Adipose tissue (tissue), 3 donors: ENCODE results near the gene DAGLA. TPM values are rescaled to one million over a fixed set of nuclear protein-coding genes. Genes with fewer than 3 reads are reported as not detected.

Source experiments
- H3K27ac ChIP-seq: one replicate; pipeline ENCODE4 v1.5.1; 2013; ENCODE audit warnings: low read depth, low read length
- WGBS, 3 donors: extraction: QIAGEN DNeasy Blood & Tissue Kit; methylation state at CpG; one replicate each; pipeline ENCODE4 v1.1.7; 2013; 5-methylcytosine and 5-hydroxymethylcytosine counted together
- polyA plus RNA-seq, 3 donors: library from polyadenylated mRNA; stranded (reverse); fragments of 200-250 nt; gene quantifications; one replicate each; pipeline ENCODE4 v1.2.3, GENCODE V29; 2013
- donor health status: healthy with polysubstance abuse.
- donor health status: Bipolar disorder and iron deficiency.
- donor health status: healthy.

Gene DAGLA
- polyA plus RNA-seq, 3 donors: 1.1 to 2.6 (median 2.1) TPM

DNA sequence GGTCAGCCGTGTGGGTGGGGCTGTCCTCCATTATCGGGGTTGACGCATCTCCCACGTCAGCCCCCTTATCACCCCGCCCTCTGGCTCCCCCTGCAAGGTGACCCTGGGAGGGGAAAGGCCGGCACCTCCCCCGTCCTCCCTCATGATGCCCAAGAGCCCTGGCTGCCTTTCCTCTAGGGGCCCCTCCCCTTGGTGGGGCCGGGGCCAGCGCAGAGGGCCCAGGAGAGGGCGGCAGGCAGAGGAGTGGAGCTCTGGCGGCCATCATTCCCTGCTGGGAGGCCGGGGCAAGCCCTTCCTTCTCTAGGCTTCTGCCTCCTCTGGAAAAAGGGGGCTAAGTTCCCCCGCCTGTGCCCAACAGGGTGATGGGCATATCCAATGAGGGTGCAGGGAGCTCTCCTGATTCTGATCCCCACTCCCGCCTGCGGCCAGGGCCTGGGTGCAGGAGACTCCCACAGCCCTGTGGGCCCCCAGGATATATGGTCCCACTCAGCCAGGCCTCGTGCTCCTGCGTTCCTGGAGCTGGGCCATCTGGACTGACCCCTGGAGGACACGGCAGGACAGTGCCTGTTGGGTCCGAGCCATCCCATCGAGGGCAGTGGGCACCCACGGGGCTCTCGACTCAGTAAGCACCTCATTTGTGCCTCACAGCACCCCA is 84.5 kb downstream of the DAGLA start:
- 51 to 55% (median 52%) methylated on average over 18 to 22 of the region's 22 CpGs for WGBS, 3 donors
- no peak overlapping the region for H3K27ac ChIP-seq

DNA sequence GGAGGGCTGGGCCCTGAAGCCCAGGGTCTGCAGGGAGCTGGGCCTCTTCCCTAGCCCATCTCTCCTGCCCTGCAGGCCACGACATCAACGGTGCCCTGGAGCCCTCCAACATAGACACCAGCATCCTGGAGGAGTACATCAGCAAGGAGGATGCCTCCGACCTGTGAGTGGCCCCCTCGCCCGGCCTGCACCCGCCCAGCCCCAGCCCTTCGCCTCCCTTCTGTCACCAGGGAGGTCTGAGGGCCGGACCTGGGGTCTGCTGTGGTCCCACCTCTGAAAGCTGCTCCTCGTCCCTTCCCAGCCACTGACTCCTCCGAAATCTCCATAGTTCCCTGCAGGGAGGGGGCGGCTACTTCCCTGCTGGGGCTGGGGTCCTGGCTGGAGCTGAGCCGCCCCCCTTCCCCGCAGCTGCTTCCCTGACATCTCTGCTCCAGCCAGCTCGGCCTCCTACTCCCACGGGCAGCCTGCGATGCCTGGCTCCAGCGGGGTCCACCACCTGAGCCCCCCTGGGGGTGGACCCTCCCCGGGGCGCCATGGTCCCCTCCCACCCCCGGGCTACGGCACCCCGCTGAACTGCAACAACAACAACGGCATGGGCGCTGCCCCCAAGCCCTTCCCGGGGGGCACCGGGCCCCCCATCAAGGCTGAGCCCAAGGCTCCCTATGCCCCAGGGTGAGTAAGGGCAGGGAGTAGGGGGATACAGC is 85.5 kb downstream of the DAGLA start:
- no peak overlapping the region for H3K27ac ChIP-seq
- 78 to 88% (median 82%) methylated on average over 25 to 26 of the region's 26 CpGs for WGBS, 3 donors

DNA sequence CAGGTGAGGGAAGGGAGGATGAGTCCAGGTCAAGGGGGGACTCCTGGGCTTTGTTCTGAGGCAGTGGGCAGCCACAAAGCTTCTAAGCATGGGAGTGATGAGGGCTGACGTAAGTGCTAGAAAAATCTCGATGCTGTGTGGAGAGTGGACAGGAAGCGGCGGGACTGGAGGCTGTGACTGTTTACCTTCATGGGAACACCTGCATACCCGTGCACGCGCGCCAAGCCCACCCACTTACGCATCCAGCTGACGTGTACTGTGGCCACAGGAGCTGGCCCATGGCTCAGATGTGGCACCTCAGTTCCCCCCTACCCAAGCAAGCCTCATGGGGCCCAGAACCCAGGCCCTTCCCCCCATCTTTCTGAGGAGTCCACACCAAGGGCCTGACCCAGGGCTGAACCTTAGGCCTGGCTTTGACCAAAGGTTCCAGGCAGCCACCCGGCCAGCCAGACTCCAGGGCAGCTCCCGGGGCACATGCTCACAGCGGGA is 86.2 kb downstream of the DAGLA start:
- H3K27ac ChIP-seq: no peak overlapping the region
- 69 to 78% (median 70%) methylated on average over 13 of the region's 13 CpGs for WGBS, 3 donors

DNA sequence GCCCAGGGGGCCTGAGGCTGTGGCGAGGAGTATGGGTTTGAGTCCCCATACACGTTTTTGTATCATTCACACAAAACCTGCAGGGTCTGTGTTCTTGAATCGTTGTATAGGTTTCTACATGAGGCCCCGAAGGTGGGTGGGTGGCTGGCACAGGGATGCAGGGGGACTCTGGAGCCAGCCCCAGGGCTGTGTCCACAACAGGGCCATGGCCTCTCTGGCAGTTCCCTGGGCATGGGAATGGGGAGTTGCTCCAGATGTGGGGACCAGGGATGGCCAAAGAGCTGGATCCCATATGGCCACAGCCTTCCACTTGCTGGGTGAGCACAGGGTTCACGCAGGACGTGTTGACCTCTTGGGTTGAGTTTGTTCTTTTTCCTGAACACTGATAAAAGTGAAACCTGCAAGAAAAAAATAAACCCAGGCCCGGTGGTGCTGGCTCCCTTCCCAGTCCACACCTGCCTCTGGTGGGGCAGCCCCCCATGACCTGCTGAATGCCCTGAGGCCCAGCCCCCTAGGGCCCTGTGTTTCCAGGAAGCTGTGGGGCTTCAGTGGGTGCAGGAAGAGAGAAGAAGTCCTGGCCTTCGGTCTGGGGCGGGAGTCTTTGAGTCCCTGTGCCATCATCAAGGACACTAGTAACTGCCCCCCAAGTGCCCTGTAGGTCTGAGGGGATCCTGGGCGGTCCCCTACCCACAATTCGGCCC is 88.3 kb downstream of the DAGLA start:
- H3K27ac ChIP-seq: no peak overlapping the region
- WGBS, 3 donors: 49 to 70% (median 65%) methylated on average over 11 of the region's 11 CpGs

DNA sequence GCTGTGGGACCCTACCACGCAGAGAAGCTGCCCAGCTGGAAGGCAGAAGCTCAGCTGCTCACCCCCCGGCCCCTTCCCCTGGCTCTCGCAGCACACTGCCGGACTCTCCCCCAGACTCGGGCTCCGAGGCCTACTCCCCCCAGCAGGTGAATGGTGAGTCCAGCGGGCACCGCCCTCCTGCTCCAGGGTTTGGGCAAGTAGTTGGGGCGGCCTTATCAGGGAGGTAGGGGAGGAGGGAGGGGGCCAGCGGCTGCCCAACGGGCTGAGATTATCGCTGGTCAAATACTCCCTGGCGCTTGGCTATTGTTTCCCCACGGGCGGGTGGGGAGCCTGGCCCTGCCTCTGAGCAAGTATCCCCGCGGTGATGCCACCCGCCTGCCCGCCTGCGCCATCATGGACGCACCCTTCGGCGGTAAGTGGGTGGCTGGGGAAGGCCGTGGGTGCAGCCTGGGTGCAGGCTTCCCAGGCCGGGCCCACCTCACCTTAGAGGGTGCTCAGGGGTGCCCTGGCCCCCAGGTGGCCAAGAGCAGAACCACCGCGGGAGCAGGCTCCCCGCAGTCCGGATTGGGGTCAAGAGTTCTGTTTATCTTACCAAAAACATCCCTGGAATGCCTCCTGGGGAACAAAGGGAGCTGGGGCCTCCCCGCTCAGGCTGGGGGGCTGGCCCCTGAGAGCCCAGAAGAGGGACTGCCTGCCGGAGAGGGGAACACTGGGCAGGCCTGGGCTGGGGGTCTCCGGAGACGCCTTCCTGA is 89.2 kb downstream of the DAGLA start:
- no peak overlapping the region for H3K27ac ChIP-seq
- 34 to 72% (median 72%) methylated on average over 29 to 33 of the region's 33 CpGs for WGBS, 3 donors

DNA sequence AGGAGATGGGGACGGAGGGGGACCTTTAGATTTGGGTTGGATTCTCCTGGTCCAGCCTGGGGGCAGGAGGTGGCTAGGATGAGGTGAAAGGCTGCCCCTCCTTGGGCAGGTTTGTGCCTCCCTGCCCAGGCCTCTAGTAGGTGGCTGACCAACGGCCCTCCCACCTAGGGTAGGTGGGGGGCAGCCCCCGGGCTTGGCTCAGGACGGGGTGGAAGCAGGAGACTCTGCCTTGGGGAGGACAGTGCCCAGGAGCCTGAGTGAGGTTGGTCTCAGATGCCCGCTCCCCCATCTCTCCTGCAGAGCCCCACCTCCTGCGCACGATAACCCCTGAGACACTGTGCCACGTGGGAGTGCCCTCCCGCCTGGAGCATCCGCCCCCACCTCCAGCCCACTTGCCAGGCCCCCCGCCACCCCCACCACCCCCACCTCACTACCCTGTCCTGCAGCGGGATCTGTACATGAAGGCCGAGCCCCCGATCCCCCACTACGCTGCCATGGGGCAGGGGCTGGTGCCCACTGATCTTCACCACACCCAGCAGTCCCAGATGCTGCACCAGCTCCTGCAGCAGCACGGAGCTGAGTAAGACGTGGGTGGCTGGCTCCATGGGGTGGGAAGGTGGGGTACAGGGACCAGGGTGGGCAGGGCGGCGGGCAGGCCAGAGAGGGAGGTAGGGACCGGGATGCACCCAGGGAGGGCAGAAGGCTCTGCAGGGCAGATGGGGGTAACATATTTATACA is 89.9 kb downstream of the DAGLA start:
- H3K27ac ChIP-seq: no peak overlapping the region
- WGBS, 3 donors: 84 to 86% (median 85%) methylated on average over 17 to 20 of the region's 20 CpGs

DNA sequence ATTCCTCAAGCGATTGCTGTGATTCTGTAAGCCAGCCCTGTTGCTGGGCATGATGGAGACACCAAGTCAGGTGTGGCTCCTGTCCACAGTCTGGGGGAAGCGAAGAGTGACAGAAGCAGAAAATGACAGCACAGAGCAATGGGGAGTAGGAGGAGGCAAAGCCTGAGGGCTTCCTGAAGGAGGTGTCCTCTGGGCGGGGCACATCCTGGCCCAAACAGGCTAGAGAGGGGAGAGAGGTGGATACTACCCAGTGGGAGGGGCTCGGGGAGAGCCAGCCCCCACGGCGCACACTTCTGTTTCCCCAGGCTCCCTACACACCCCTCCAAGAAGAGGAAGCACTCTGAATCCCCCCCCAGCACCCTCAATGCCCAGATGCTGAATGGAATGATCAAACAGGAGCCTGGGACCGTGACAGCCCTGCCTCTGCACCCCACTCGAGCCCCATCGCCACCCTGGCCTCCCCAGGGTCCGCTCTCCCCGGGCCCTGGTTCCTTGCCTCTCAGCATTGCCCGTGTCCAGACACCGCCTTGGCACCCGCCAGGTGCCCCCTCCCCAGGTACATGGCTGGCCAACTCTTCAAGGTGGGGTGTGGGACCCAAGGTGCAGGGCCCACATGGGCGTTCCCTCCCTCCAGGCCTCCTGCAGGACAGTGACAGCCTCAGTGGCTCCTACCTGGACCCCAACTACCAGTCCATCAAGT is 91.2 kb downstream of the DAGLA start:
- no peak overlapping the region for H3K27ac ChIP-seq
- WGBS, 3 donors: 80 to 91% (median 83%) methylated on average over 15 of the region's 15 CpGs

DNA sequence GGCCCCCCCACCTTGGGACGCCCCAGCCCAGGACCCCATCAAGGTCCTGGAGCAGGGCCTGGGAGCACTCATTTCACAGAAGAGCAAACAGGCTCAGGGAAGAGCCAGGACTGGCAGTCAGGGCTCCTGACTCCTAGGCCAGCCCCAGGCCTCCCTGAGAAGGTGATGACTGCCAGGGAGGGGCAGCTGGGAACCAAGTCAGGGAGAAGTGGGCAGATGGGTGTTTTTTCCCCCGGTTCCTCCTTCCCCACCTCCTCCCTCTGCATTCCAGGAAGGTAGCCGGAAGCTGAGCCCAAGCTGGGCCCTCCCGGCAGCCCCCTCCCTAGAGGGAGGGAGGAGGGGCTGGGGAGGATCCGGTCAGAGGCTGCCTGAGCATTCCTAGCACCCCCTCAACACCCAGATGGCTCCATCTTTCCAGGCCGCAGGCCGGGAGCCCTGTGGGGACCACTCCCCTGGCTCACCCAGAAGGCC is 91.8 kb downstream of the DAGLA start:
- 50 to 70% (median 60%) methylated on average over 6 to 7 of the region's 7 CpGs for WGBS, 3 donors
- H3K27ac ChIP-seq: no peak overlapping the region

DNA sequence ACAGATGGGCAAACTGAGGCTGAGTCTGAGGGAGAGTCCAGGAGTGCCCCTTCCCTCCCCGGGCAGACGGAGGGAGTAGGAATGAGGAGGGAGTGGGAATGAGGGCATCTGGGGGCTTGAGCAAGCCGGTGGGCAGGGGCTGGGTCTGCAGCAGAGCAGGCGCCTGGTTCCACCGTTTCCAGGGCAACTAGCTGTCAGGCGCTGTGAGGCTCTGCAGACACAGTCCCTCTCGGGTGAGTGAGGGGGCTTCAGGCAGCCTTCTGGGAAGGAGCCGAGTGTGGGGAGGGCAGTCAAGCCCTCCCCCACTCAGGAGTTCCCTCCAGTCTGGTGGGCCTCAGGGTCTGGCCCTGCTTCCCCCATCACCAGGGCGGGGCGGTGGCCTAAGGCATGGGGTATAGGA is 93.2 kb downstream of the DAGLA start:
- no peak overlapping the region for H3K27ac ChIP-seq
- 75 to 82% (median 78%) methylated on average over 10 of the region's 10 CpGs for WGBS, 3 donors

DNA sequence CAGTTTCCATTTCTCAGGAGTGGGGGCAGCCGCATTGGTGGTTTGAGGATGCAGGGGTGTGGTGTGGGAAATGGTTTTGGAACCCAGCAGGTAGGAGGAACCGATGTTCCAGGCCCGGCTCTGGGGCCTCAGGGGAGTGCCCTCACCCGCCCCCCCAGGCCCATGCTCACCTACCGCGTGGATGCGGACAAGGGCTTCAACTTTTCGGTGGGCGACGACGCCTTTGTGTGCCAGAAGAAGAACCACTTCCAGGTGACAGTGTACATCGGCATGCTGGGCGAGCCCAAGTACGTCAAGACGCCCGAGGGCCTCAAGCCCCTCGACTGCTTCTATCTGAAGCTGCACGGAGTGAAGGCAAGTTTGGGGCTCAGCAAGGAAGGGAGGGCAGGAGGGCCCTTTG is 93.6 kb downstream of the DAGLA start:
- WGBS, 3 donors: 79 to 94% (median 82%) methylated on average over 18 of the region's 18 CpGs
- no peak overlapping the region for H3K27ac ChIP-seq

DNA sequence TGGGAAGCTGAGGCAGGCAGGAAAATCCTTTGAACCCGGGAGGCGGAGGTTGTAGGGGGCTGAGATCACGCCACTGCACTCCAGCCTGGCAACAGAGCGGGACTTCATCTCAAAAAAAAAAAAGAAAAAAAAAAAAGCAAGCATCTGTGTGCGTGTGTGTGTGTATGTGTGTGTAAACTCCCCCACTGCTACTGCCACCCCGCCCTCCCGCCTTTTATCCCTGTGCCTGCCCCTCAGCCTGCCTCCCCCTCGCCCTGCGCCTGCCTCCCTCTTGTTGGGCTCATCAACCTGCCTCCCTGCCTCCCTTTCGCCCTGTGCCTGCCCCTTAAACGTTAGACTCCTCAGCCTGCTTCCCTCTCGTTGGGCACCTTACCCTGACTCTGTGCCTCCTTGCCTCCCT is 94.2 kb downstream of the DAGLA start:
- 78 to 87% (median 78%) methylated on average over 11 to 12 of the region's 12 CpGs for WGBS, 3 donors
- no peak overlapping the region for H3K27ac ChIP-seq

DNA sequence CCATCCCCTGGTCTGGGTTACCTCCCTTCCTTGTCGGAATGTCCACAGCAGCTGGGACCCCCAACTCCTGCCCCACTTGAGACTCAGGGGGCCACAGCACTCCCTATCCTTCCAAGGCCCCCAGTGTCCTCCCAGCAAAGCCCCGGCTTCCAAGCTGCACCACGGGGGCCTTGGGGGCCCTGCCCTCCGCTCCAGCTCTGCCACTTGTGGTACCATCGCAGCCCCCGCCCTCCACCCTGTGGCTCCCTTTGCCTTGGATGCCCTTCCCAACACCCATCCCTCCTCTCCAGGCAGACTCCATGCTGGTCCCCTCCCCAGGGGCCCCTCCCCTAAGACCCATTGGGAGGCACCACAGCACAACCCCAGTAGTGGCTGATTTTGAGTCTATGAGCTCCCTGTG is 94.9 kb downstream of the DAGLA start:
- 93 to 97% (median 93%) methylated on average over 6 of the region's 6 CpGs for WGBS, 3 donors
- no peak overlapping the region for H3K27ac ChIP-seq

DNA sequence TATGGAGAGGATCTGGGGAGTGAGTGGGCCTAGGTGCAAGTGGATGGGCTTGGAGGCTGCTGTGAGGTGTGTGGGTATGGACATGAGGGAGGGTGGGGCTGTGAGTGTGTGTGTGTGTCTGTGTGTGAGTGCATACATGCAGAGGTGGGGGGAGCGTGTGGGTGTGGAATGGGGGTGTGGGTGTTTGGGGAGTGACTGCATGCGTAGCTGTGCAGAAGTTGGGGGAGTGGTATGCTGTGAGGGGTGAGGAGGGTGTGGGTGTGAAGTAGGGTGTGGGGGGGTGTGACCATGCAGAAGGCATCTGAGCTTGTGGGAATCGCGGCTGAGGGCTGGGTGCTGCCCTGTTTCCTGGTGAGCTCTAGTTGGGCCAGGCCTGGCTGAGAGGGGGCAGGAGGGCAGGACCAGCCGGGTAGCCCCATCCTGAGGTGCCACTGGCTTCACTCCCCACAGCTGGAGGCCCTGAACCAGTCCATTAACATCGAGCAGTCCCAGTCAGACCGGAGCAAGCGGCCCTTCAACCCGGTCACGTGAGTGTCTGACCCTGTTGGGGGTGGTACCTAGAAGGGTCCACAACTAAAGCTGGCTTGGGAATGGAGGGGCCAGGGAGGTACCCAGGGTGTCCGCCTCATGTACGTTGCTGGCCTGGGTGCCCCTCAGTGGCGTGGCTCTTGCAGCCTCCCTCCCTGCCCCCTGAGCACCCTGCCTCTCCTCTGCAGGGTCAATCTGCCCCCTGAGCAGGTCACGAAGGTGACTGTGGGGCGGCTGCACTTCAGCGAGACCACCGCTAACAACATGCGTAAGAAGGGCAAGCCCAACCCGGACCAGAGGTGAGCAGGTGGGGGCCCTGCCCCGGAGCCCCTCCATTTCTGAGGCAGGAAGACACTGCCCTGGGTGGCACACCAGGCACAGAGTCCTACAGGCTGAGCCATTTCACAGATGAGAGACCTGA is 95.7 kb downstream of the DAGLA start:
- no peak overlapping the region for H3K27ac ChIP-seq
- WGBS, 3 donors: 79 to 85% (median 80%) methylated on average over 20 of the region's 20 CpGs

DNA sequence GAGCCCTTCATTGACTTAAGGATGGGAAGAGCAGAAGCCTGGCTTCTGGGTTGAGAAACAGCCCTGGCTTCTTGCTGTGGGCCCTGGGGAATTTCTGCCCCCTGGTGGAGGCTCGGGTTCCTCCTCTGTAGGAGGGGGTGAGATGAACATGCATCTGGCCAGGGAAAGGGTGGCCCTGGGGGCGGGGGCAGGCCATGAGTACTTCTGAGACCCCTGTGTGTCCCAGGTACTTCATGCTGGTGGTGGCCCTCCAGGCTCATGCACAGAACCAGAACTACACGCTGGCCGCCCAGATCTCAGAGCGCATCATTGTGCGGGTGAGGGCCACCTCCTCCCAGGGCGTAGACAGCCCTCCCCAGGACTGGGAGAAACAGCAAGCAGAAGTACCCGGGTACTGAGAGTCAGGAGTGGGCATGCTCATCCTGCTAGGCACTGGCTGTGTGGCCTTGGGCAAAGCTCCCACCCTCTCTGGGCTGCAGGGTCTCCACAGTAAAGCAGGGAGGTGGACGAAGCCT is 96.4 kb downstream of the DAGLA start:
- WGBS, 3 donors: 60 to 67% (median 64%) methylated on average over 8 to 9 of the region's 9 CpGs
- H3K27ac ChIP-seq: no peak overlapping the region

DNA sequence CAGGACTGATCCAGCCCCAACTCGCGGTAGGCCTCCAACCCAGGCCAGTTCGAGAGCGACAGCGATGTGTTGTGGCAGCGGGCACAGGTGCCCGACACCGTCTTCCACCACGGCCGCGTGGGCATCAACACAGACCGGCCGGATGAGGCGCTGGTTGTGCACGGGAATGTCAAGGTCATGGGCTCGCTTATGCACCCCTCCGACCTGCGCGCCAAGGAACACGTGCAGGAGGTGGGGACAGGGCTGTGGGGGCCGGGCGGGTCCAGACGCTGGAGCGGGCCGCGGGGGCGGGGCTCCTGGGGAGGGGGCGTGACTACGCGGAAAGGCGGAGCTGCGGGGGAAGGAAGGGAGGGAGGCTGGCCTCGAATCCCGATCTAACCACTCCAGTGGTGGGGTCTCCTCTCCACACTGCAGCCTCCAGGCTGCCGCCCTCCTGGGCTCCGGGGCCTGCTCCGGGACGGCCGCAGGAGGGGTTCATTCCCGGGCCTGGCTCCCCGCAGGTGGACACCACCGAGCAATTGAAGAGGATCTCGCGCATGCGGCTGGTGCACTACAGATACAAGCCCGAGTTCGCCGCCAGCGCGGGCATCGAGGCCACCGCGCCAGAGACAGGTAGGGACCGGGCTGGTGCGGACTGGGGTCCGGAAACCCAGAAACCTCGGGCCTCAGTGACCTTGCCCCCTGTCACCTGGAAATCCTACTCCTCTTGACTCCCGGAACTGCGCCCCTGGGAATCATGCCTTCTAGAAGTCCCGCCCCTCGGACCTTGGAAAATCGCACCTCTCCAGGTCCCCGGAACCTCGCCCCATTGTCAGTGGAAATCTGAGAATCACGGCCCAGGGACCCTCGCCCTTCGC is 97.3 kb downstream of the DAGLA start:
- no peak overlapping the region for H3K27ac ChIP-seq
- 39 to 48% (median 39%) methylated on average over 54 to 66 of the region's 67 CpGs for WGBS, 3 donors
